Peyer's patch (tissue), 4 donors: ENCODE measurements around the gene PIP5K1C.

Experiments used
- CTCF ChIP-seq, 6 experiments: fragments of 450-650 bp in 4 of 6; fragments of 200-600 bp in 2 of 6; sonication (generic) in 1 of 6; IDR thresholded peaks; one replicate each; pipeline ENCODE4 v1.5.1; 2017 to 2019; ENCODE audit warnings: antibody characterized with exemption in 6 of 6, mild to moderate bottlenecking in 3 of 6, moderate library complexity in 1 of 6
- POLR2A ChIP-seq, 2 donors: fragments of 450-650 bp; IDR thresholded peaks; one replicate each; pipeline ENCODE4 v1.5.1; 2017; ENCODE audit warnings: antibody characterized with exemption in 2 of 2, mild to moderate bottlenecking in 2 of 2, moderate library complexity in 2 of 2

GRCh38 chr19:3618811-3619630 lies 81.2 kb downstream of the PIP5K1C start:
- TF ChIP-seq CTCF (IDR thresholded peaks at IDR 0.05) (no peak), POLR2A (IDR thresholded peaks at IDR 0.05) (no peak)
